DND-41 (cell line): ENCODE data around the gene MCUR1.
"Not testable (repeated sequence)": the region's sequence is repeated elsewhere in the genome, so short reads cannot be mapped to it uniquely, and the experiment has no call there.

Experiments
- ATAC-seq: fragments of 200-7000 bp; cut with Tn5 transposase; 3 replicates; pipeline ENCODE4 v1.9.1; 2021; ENCODE audit warnings: low read depth; ENCODE audit not compliant: insufficient read depth
- DNase-seq: peaks from one replicate; pipeline ENCODE4 v3.0.0-alpha.2; 2020
- H2AFZ ChIP-seq: 2 replicates; pipeline ENCODE4 v1.6.0; 2012; ENCODE audit warnings: low read depth, low read length
- H3K27ac ChIP-seq: 2 replicates; pipeline ENCODE4 v1.5.1; 2012; ENCODE audit warnings: low read length, inconsistent platforms
- H3K27me3 ChIP-seq: fragments of 200-600 bp; sonication (generic); 2 replicates; pipeline ENCODE4 v1.6.0; 2012; ENCODE audit warnings: low read length, mild to moderate bottlenecking, inconsistent platforms; ENCODE audit not compliant: insufficient read depth, poor library complexity
- H3K36me3 ChIP-seq: 2 replicates; pipeline ENCODE4 v1.5.1; 2012; ENCODE audit warnings: low read length, inconsistent platforms; ENCODE audit not compliant: insufficient read depth
- H3K4me1 ChIP-seq: 2 replicates; pipeline ENCODE4 v1.5.1; 2012; ENCODE audit warnings: mild to moderate bottlenecking, low read length; ENCODE audit not compliant: insufficient read depth
- H3K4me2 ChIP-seq: 2 replicates; pipeline ENCODE4 v1.6.0; 2012; ENCODE audit warnings: mild to moderate bottlenecking, moderate library complexity, low read length, inconsistent platforms; ENCODE audit not compliant: insufficient read depth
- H3K4me3 ChIP-seq, 2 experiments: fragments of 200-600 bp in 1 of 2; shearing (Covaris generic) in 1 of 2; 2 replicates each; pipeline ENCODE4 v1.5.1; 2012 to 2016; ENCODE audit warnings: inconsistent platforms in 2 of 2, low read length in 2 of 2, mild to moderate bottlenecking in 2 of 2, low read depth in 1 of 2, moderate library complexity in 1 of 2
- H3K79me2 ChIP-seq: 2 replicates; pipeline ENCODE4 v1.6.0; 2012; ENCODE audit warnings: low read length, inconsistent platforms; ENCODE audit not compliant: insufficient read depth
- H3K9ac ChIP-seq: 2 replicates; pipeline ENCODE4 v1.6.0; 2012; ENCODE audit warnings: low read depth, mild to moderate bottlenecking, inconsistent platforms, low read length, moderate library complexity
- H3K9me3 ChIP-seq: 2 replicates; pipeline ENCODE4 v1.5.1; 2012; ENCODE audit warnings: low read length, moderate library complexity, mild to moderate bottlenecking, inconsistent platforms; ENCODE audit not compliant: insufficient read depth, severe bottlenecking
- H4K20me1 ChIP-seq: 2 replicates; pipeline ENCODE4 v1.6.0; 2012; ENCODE audit warnings: low read length; ENCODE audit not compliant: insufficient read depth
- EZH2 ChIP-seq: IDR thresholded peaks from 3 replicates; pipeline ENCODE4 v1.6.1; 2012; ENCODE audit warnings: borderline replicate concordance, low read depth, mild to moderate bottlenecking, moderate library complexity, low read length, inconsistent platforms; ENCODE audit not compliant: severe bottlenecking
- TF ChIP-seq, protein P1 (sequence below): IDR thresholded peaks from 2 replicates; pipeline ENCODE4 v1.5.1; 2012; ENCODE audit warnings: borderline replicate concordance, low read length, moderate library complexity, mild to moderate bottlenecking; ENCODE audit not compliant: poor library complexity, severe bottlenecking; ENCODE audit errors: extremely low read depth

MCUR1 gene

GRCh38 chr6:13814176-13814937 lies at the start of gene MCUR1:
TSS of gene MCUR1 (minus strand) at chr6:13814557. CDS start at chr6:13814429, 128 bp downstream.
- TF ChIP-seq, protein P1, sequence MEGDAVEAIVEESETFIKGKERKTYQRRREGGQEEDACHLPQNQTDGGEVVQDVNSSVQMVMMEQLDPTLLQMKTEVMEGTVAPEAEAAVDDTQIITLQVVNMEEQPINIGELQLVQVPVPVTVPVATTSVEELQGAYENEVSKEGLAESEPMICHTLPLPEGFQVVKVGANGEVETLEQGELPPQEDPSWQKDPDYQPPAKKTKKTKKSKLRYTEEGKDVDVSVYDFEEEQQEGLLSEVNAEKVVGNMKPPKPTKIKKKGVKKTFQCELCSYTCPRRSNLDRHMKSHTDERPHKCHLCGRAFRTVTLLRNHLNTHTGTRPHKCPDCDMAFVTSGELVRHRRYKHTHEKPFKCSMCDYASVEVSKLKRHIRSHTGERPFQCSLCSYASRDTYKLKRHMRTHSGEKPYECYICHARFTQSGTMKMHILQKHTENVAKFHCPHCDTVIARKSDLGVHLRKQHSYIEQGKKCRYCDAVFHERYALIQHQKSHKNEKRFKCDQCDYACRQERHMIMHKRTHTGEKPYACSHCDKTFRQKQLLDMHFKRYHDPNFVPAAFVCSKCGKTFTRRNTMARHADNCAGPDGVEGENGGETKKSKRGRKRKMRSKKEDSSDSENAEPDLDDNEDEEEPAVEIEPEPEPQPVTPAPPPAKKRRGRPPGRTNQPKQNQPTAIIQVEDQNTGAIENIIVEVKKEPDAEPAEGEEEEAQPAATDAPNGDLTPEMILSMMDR, result peak; percentile 54
- no peak for TF ChIP-seq EZH2
- Histone ChIP-seq H4K20me1 (peaks cover 24% of the 10 kb centered on the region), H3K9ac (peak within 1 kb of the TSS; percentile 93), H3K9me3 (no peaks in the 10 kb centered on the region), H3K27me3 (no peaks in the 10 kb centered on the region), H3K4me3 (peak within 1 kb of the TSS; percentile 71 to 72; a peak in 3 of 4 replicates), H3K4me2 (peak within 1 kb of the TSS; percentile 73), H3K27ac (peak within 1 kb of the TSS; percentile 90), H2AFZ (peak within 1 kb of the TSS; percentile 91), H3K36me3 (peaks cover 5% of the 10 kb centered on the region), H3K4me1 (peaks cover 32% of the 10 kb centered on the region), H3K79me2 (peaks cover 45% of the 10 kb centered on the region)
- DNase-seq (peak; percentile 89), ATAC-seq (peak; percentile 82)

GRCh38 chr6:13863699-13864155 lies 49.4 kb upstream of the MCUR1 start:
- no peaks in the 10 kb centered on the region for H3K9me3 ChIP-seq
- no peak overlapping the region for H3K4me3 ChIP-seq
- H3K4me1 ChIP-seq, result no peaks in the 10 kb centered on the region
- no peaks in the 10 kb centered on the region for H3K27me3 ChIP-seq
- H4K20me1 ChIP-seq, result no peaks in the 10 kb centered on the region
- H3K4me2 ChIP-seq, result no peak overlapping the region
- no peaks in the 10 kb centered on the region for H3K79me2 ChIP-seq
- TF ChIP-seq EZH2, result no peak
- TF ChIP-seq, protein P1, result no peak
- no peak overlapping the region for H3K9ac ChIP-seq
- H2AFZ ChIP-seq, result no peak overlapping the region
- DNase-seq, result no peak
- no peak overlapping the region for H3K27ac ChIP-seq
- no peaks in the 10 kb centered on the region for H3K36me3 ChIP-seq
- no peak for ATAC-seq

- not testable (repeated sequence) for DNase-seq, H3K4me3 ChIP-seq, H3K36me3 ChIP-seq
Observed at GRCh38 chr6:13860556-13861185, 46.3 kb upstream of the MCUR1 start.

DNA sequence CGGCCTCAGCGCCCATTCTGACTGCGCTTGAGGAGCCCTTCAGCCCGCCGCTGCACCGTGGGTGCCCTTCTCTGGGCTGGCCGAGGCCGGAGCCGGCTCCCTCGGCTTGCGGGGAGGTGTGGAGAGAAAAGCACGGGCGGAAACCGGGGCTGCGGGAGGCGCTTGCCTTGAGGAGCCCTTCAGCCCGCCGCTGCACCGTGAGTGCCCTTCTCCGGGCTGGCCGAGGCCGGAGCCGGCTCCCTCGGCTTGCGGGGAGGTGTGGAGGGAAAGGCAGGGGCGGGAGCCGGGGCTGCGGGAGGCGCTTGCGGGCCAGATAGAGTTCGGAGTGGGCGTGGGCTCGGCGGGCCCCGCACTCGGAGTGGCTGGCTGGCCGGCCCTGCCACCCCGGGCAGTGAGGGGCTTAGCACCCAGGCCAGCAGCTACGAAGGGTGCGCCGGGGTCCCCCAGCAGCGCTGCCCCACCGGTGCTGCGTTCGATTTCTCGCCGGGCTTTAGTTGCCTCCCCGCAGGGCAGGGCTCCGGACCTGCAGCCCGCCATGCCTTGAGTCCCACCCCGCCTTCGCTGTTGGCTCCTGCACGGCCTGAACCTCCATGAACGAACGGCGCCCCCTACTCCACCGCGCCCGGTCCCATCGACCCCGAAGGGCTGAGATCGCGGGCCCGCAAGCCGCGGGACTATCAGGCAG lies 45.7 kb upstream of the MCUR1 start:
- no peak overlapping the region for H3K9ac ChIP-seq
- H3K36me3 ChIP-seq, result no peaks in the 10 kb centered on the region
- no peak overlapping the region for H3K4me3 ChIP-seq
- H3K79me2 ChIP-seq, result no peaks in the 10 kb centered on the region
- no peaks in the 10 kb centered on the region for H3K27me3 ChIP-seq
- no peak overlapping the region for H2AFZ ChIP-seq
- no peak for ATAC-seq
- H4K20me1 ChIP-seq, result no peaks in the 10 kb centered on the region
- no peak for DNase-seq
- H3K4me2 ChIP-seq, result no peak overlapping the region
- no peak overlapping the region for H3K27ac ChIP-seq
- TF ChIP-seq, protein P1, result no peak
- TF ChIP-seq EZH2, result no peak
- H3K9me3 ChIP-seq, result no peaks in the 10 kb centered on the region
- H3K4me1 ChIP-seq, result no peaks in the 10 kb centered on the region

More at GRCh38 chr6:13860556-13861185, 46.3 kb upstream of the MCUR1 start:
- ATAC-seq, H3K9ac ChIP-seq, H3K4me1 ChIP-seq, H4K20me1 ChIP-seq, H2AFZ ChIP-seq, H3K27me3 ChIP-seq, H3K79me2 ChIP-seq, H3K9me3 ChIP-seq, H3K27ac ChIP-seq, H3K4me2 ChIP-seq: not testable (repeated sequence)
